Neural cell (in vitro differentiated cells): ENCODE measurements around the gene DPF3. TPM values are rescaled to one million over a fixed set of nuclear protein-coding genes. Genes with fewer than 3 reads are reported as not detected.

ENCODE experiments used
- H2AFZ ChIP-seq: fragments of 200-600, 300-800 bp; sonication (generic), shearing (Covaris generic); 2 replicates; pipeline ENCODE4 v1.6.0; 2014; ENCODE audit warnings: low read depth, mild to moderate bottlenecking, antibody characterized with exemption, low read length, moderate library complexity
- H3F3A ChIP-seq: fragments of 200-600 bp; shearing (Covaris generic); 2 replicates; pipeline ENCODE4 v1.6.1; 2016; ENCODE audit warnings: mild to moderate bottlenecking, moderate library complexity, mixed read lengths, antibody characterized with exemption, low read length; ENCODE audit not compliant: insufficient read depth, poor library complexity, severe bottlenecking
- H3K27ac ChIP-seq: fragments of 200-600, 300-800 bp; sonication (generic), shearing (Covaris generic); 2 replicates; pipeline ENCODE4 v1.5.1; 2014; ENCODE audit warnings: mild to moderate bottlenecking, low read length, moderate library complexity
- H3K27me3 ChIP-seq: fragments of 300-800, 200-600 bp; sonication (generic), shearing (Covaris generic); 2 replicates; pipeline ENCODE4 v1.6.0; 2014; ENCODE audit warnings: mild to moderate bottlenecking, low read depth, low read length, moderate library complexity; ENCODE audit not compliant: insufficient read depth
- H3K36me3 ChIP-seq: fragments of 300-800, 200-600 bp; sonication (generic), shearing (Covaris generic); 2 replicates; pipeline ENCODE4 v1.5.1; 2014; ENCODE audit warnings: mild to moderate bottlenecking, antibody characterized with exemption, low read length, moderate library complexity; ENCODE audit not compliant: insufficient read depth
- H3K4me2 ChIP-seq: fragments of 300-800, 200-600 bp; sonication (generic), shearing (Covaris generic); 2 replicates; pipeline ENCODE4 v1.6.0; 2014; ENCODE audit warnings: mild to moderate bottlenecking, low read length
- H3K4me3 ChIP-seq: fragments of 300-800, 200-600 bp; sonication (generic), shearing (Covaris generic); 2 replicates; pipeline ENCODE4 v1.5.1; 2014; ENCODE audit warnings: mild to moderate bottlenecking, low read length, moderate library complexity
- H3K79me2 ChIP-seq: fragments of 200-600 bp; shearing (Covaris generic); replicated peaks from 2 replicates; pipeline ENCODE4 v1.6.0; 2014; ENCODE audit warnings: mild to moderate bottlenecking, low read length, moderate library complexity; ENCODE audit not compliant: insufficient read depth
- H3K9ac ChIP-seq: fragments of 300-800, 200-600 bp; sonication (generic), shearing (Covaris generic); 2 replicates; pipeline ENCODE4 v1.6.1; 2016; ENCODE audit warnings: mild to moderate bottlenecking, low read length, mixed read lengths
- H3K9me2 ChIP-seq: fragments of 200-600 bp; shearing (Covaris generic); 2 replicates; pipeline ENCODE4 v1.6.1; 2016; ENCODE audit warnings: mild to moderate bottlenecking, low read length, mixed read lengths; ENCODE audit not compliant: insufficient read depth
- H3K9me3 ChIP-seq: fragments of 200-600, 300-800 bp; sonication (generic), shearing (Covaris generic); 2 replicates; pipeline ENCODE4 v1.6.1; 2016; ENCODE audit warnings: mild to moderate bottlenecking, mixed run types, low read length, moderate library complexity, mixed read lengths
- H4K20me1 ChIP-seq: fragments of 200-600 bp; shearing (Covaris generic); 2 replicates; pipeline ENCODE4 v1.6.1; 2016; ENCODE audit warnings: mild to moderate bottlenecking, mixed run types; ENCODE audit not compliant: insufficient read depth
- CTCF ChIP-seq: fragments of 450-650 bp; IDR thresholded peaks from 2 replicates; pipeline ENCODE4 v1.5.1; 2014; ENCODE audit warnings: antibody characterized with exemption, mild to moderate bottlenecking, moderate library complexity; ENCODE audit not compliant: poor library complexity, severe bottlenecking
- EP300 ChIP-seq: fragments of 450-650 bp; conservative IDR thresholded peaks from 2 replicates; pipeline ENCODE4 v1.6.1; 2014; ENCODE audit warnings: antibody characterized with exemption, mild to moderate bottlenecking, moderate library complexity; ENCODE audit not compliant: poor library complexity, severe bottlenecking
- EZH2 ChIP-seq: fragments of 200-600, 300-800 bp; shearing (Covaris generic), sonication (generic); IDR thresholded peaks from 2 replicates; pipeline ENCODE4 v1.6.1; 2014; ENCODE audit warnings: antibody characterized with exemption, low read length, borderline replicate concordance, mild to moderate bottlenecking; ENCODE audit not compliant: insufficient read depth, poor library complexity, severe bottlenecking
- MXI1 ChIP-seq: fragments of 450-650 bp; conservative IDR thresholded peaks from 2 replicates; pipeline ENCODE4 v1.6.1; 2014; ENCODE audit warnings: antibody characterized with exemption, mild to moderate bottlenecking; ENCODE audit not compliant: poor library complexity, severe bottlenecking
- POLR2AphosphoS5 ChIP-seq: IDR thresholded peaks from 2 replicates; pipeline ENCODE4 v1.6.1; 2012
- RAD21 ChIP-seq: fragments of 450-650 bp; conservative IDR thresholded peaks from 2 replicates; pipeline ENCODE4 v1.6.1; 2014; ENCODE audit warnings: antibody characterized with exemption, mild to moderate bottlenecking, moderate library complexity
- REST ChIP-seq: IDR thresholded peaks from 2 replicates; pipeline ENCODE4 v1.6.1; 2012; ENCODE audit warnings: borderline replicate concordance
- SMC3 ChIP-seq: fragments of 450-650 bp; conservative IDR thresholded peaks from 2 replicates; pipeline ENCODE4 v1.6.1; 2014; ENCODE audit warnings: antibody characterized with exemption, mild to moderate bottlenecking, moderate library complexity; ENCODE audit not compliant: poor library complexity
- TAF1 ChIP-seq: IDR thresholded peaks from 2 replicates; pipeline ENCODE4 v1.6.1; 2012; ENCODE audit warnings: low read depth
- polyA plus RNA-seq: library from polyadenylated mRNA; depleted of rRNA; stranded (reverse); fragments of >200 nt; gene quantifications from 2 replicates; pipeline ENCODE4 v1.2.3, GENCODE V29; 2014

DPF3 gene
- polyA plus RNA-seq, 1 donor from 2014 or later, result 2.9 TPM

- Histone ChIP-seq H3K79me2 (no peaks in the 10 kb centered on the region), H3K9ac (no peak overlapping the region), H3F3A (no peaks in the 10 kb centered on the region), H3K9me3 (no peaks in the 10 kb centered on the region), H3K27me3 (no peaks in the 10 kb centered on the region), H3K9me2 (no peaks in the 10 kb centered on the region), H2AFZ (no peak overlapping the region), H3K4me2 (no peak overlapping the region), H3K4me3 (no peak overlapping the region), H3K36me3 (no peaks in the 10 kb centered on the region), H3K27ac (no peak overlapping the region), H4K20me1 (no peaks in the 10 kb centered on the region)
- TF ChIP-seq MXI1 (no peak), RAD21 (no peak), TAF1 (no peak), EP300 (no peak), SMC3 (no peak), POLR2AphosphoS5 (no peak), REST (no peak)
These were observed 274.8 kb downstream of the DPF3 start for GRCh38 chr14:72619111-72619571.

- Histone ChIP-seq H2AFZ (no peak overlapping the region), H3K9ac (no peak overlapping the region), H3F3A (no peaks in the 10 kb centered on the region)
These were observed 275.5 kb downstream of the DPF3 start for GRCh38 chr14:72618424-72618823.

GRCh38 chr14:72617391-72618031, 276.4 kb downstream of the DPF3 start:
- Histone ChIP-seq H3K27ac (no peak overlapping the region), H3K9me2 (no peaks in the 10 kb centered on the region), H2AFZ (no peak overlapping the region), H3K79me2 (no peaks in the 10 kb centered on the region), H3K4me3 (no peak overlapping the region), H3K27me3 (no peaks in the 10 kb centered on the region), H3K9ac (no peak overlapping the region), H4K20me1 (no peaks in the 10 kb centered on the region), H3F3A (no peaks in the 10 kb centered on the region), H3K36me3 (no peaks in the 10 kb centered on the region), H3K4me2 (no peak overlapping the region), H3K9me3 (no peaks in the 10 kb centered on the region)
- TF ChIP-seq POLR2AphosphoS5, result no peak
- no peak for TF ChIP-seq MXI1
- no peak for TF ChIP-seq SMC3
- TF ChIP-seq TAF1, result no peak
- no peak for TF ChIP-seq RAD21
- no peak for TF ChIP-seq EZH2
- no peak for TF ChIP-seq REST
- no peak for TF ChIP-seq CTCF
- TF ChIP-seq EP300, result no peak

More at GRCh38 chr14:72618424-72618823, 275.5 kb downstream of the DPF3 start:
- Histone ChIP-seq H3K27ac (no peak overlapping the region), H3K79me2 (no peaks in the 10 kb centered on the region), H3K36me3 (no peaks in the 10 kb centered on the region), H3K4me2 (no peak overlapping the region), H3K9me2 (no peaks in the 10 kb centered on the region), H3K27me3 (no peaks in the 10 kb centered on the region), H3K4me3 (no peak overlapping the region), H4K20me1 (no peaks in the 10 kb centered on the region), H3K9me3 (no peaks in the 10 kb centered on the region)
- TF ChIP-seq POLR2AphosphoS5 (no peak), EP300 (no peak), TAF1 (no peak), EZH2 (no peak)
